NCI-H82 treated with DMSO at 0.1 percent for 48 hours (cell line): ENCODE data around the gene CDRT4.

ENCODE experiments used
- DNase-seq: peaks from one replicate; lab custom pipeline; 2025; ENCODE audit not compliant: unreplicated experiment; lab: John Stamatoyannopoulos, UW

CDRT4 gene

DNA sequence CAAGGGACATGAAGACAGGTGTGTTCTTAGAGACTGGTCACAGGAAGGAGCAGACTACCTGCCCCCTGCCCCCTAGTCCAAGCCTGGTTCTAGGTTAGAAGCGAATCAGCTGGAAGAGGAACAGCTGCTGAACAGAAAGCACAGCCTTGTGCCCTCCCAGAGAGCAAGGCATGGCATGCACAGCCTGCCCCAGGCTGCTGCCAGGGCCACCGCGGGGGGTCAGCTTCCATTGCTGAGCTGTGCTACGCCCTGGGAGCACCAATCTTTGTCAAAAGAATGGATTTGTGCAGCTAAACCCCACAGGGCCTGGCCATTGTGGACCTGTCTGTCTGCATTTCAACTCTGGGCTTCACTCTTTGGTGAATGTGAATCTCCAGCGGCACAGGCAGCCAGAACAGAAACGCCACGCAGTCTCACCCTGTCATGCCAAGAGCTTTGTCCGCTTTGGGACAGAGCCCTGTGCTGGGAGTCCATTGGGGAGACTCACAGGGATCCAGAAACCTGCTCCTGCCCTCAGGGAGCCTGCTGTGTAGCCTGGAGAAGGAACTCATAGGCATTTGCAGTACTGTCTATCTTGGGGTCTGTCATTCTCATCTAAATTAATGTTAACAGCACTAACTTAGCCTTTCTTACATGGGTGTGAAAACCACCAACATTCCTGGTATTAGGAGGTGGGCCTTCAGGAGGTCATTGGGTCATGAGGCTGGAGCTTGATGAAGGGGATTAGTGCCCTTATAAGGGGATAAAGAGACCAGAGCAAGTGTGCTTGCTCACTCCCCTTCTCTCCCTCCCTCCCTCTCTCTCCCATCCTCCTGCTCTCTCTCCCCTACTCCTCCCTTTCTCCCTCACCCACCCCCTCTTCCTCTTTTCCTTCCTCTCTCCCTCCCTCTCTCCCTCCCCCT lies 25.6 kb upstream of the CDRT4 start:
- DNase-seq: no peak

DNA sequence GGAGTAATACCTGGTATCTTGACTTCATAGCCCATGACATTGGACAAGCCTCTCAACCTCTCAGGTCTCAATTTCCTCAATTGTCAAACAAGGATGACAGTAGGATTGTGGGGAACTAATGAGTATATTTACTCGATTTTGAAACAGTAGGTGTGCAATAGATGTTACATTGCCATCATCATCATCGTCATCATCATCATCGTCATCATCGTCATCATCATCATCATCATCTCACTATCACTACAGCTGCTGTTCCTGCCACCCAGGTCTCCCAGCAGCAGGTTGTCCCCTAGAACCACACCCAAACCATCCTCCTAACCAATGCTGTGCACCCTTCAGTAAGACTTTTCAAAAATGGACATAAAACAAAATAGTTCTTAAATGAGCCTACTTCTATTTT lies 24.8 kb upstream of the CDRT4 start:
- no peak for DNase-seq

DNA sequence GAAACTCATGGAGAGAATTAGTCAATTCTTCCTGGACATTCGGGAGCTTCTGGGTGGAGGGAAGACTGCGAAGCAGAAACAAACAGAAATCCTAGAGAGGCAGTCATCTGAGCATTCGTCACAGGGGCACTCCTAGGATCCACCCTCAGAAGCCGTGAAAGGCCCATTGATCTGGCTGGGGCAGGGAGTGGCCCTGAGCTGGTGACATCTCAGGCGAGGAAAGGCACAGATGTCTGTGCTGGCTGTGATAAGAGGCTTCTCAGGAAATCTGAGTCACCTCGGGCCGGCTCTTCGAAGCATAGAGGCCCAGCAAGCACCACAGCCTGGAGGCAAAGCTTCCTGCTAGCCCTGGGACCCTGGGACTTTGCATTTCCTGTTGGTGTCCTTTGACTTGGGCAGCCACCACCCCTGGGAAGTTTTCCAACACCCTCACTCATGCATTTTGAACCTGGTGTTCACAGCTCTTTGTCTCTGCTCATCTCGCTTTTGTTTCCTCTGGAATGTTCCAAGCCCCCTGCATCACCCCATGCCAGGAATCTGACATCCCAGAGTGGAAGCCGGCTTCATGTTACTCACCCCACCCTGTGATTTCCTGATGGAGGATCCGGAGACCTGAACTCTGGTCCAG lies 23.3 kb upstream of the CDRT4 start:
- no peak for DNase-seq

DNA sequence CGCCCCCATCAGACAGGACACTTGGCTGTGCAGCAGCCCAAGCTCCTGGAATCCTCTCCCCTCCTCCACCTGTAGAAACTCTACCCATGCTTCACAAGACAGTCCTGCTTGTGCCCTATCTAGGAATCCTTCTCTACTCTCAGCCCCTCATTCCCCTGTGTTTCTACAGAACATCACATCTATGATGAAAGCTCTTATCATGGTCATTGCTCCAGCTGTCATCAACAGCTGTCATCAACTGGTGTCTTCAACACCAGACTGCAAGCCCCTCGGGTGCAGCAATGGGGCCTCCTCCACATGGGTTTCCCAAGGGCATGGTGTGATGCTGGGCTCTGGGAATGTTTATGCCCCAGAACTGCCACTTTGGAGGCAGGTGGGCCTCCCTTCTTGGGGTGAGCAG lies 21.1 kb upstream of the CDRT4 start:
- DNase-seq: no peak

DNA sequence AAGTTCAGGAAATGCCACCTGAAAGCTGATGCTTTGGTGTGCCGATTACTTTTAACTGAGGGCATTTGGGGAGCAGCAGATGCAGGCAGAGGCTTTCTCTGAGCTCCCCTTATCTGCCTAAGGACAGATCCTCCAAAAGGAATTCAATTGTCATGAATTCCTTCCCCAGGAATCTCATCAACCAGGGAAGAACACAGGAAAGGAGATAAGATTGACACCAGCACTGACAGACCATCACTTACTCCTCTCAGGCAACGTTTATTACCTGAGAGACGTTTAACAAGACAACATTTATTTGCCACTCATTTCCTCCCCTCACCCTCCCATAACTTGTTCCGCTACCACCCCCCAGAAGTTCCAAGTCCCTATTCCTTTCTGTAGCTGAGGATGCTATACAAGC lies 17.6 kb upstream of the CDRT4 start:
- no peak for DNase-seq

DNA sequence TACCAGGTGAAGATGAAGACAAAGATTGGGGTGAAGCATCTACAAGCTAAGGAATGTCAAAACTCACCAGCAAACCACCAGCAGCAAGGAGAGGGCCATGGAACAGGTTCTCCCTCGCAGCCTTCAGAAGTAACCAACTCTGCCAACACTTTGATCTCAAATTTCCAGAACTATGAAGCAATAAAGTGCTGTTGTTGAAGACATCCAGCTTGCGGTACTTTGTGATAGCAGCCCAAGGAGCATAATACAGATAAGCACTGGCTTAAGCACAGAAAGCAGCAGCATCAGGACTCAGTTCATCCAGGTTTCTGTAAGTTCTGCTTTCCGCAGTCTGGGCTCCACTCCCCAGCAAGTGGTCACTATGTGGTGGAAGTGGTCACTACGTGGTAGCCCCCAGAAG lies 16.0 kb upstream of the CDRT4 start:
- no peak for DNase-seq

DNA sequence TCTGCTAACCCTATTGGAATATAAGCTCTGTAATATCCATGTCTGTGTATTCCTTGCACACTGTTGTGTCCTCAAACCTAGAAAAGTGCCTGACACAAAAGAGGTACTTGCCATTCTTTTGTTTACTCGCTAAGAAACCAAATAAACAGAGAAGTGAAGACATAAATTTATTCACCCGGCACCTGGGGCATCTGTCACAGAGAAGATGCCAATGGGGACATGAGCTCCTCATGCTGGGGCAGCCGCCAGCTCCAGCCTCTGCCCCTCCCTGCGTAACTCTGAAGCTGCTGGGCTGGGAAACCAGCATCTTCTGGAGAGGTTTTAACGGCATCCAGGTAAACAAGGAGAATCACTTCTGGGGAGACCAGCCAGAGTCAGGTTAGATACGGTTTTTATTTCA lies 15.1 kb upstream of the CDRT4 start:
- DNase-seq: no peak

DNA sequence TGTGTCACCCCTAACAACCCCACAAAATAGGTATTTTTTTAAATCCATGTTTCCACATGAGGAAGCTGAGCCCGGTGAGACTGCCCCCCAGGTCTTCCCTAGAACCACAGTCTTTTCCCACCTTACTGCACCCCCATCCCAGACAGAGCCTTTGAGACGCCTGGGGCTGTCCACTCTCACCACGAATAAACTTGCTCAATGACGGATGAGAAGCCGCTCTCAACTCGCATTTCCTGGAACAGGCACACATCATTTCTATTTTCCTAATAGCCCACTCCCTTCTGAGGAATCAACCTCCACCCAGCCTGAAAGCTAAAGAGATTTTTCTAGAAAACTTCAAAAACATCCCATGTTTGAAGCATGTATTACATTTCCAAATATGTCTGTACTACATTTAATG lies 14.1 kb upstream of the CDRT4 start:
- no peak for DNase-seq

DNA sequence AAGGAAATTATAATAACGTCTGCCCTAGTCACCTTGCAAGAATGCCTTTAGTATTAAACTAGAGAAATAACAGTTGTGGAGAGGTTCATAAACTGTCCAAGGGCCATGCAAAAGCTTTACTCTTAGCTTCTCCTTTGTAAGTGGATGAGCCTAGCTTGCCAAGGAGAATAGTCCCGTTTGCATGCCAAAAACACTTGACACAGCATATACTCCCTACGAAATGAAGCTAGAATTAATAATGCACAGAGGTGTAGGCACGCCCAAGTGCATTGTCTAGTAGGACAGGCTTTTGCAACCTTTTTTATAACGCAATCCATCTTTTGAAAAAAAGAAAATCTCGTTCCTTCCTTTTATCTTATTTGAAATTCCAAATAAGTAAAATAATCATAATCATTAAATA lies 12.8 kb upstream of the CDRT4 start:
- no peak for DNase-seq

DNA sequence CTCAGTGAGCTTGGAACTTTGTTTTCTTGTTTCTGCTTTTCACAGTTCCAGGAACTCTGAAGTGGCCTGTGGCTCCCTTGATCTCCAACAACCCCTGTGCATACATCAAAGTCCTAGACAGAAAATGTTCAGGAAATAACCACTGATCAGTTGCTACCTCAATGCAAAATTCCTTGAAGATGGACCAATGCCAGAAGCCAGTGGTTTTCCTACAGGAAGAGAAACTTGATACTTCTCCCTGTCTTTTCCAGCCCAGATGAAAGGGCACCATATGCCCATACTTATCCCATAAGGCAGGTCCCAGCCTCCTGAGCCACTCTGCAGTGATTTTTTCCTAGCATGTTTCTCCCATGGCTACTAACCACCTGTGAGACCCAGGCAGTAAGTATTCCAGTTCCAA lies 12.3 kb upstream of the CDRT4 start:
- no peak for DNase-seq

DNA sequence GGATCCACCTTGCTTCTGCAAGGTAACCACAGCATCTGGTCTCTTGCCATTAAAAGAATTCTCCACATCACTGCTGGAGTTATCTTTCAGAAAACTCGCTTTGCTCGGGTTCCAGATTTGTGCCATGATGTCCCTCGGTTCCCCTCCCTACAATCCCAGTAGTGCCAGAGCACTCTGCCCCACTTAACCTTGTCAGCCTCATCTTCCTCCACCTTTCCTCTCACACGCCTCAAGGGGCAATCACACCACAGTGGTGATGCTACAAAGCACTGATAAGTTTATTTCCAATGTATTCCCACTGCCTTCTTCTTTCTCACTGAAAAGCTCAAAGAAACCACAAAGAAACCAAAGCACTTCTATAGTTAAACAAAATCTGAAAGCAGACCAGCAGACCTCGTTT lies 11.4 kb upstream of the CDRT4 start:
- no peak for DNase-seq

DNA sequence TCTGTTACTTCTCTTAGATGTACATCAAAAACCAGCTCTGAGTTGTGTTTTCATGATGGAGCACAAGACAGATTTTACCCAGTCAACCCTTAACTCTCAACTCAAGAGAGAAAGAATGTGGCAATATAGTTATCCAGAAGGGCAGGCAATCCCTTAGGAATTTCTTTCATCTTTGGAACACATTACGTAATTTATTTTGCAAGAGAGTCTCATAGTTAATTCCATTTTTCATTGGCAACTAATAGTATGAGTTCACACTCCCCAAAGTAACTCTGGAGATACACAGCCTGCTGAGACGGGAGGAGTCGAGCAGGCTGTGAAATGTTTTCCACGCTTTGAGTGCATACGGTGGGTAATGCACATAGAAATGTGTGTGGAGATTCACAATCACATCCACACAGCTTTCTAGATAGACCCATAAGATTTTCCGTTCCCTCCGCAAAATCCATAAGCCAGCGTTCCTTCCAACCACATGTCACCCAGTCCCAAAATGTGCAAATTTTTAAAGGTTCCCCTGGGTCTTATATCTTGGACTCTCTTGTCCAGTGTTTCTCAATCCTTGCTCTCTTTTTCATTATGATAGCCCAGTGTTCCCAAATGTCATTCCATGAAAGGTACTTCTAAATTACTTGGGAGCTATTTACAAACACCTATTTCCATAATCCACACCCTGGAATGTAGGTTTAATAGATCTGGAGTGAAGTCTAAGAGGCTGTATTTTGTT lies 8.4 kb upstream of the CDRT4 start:
- no peak for DNase-seq

DNA sequence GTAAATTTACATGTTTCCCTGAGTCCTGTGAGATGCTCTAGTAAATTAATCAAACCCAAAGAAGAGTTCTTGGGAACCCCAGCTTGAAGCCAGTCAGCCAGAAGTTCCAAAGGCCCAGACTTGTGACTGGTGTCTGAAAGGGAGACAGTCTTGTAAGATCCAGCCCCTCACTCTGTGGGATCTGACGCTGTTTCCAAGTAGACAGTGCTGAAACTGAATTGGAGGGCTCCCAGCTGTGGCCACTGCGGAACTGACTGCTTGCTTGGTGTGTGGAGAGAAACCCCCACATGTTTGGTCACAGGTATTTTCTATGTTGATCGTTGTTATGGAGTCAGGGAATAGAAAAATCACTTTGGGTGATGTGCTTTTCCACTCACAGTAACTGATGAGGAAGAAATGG lies 5.5 kb upstream of the CDRT4 start:
- DNase-seq: no peak

DNA sequence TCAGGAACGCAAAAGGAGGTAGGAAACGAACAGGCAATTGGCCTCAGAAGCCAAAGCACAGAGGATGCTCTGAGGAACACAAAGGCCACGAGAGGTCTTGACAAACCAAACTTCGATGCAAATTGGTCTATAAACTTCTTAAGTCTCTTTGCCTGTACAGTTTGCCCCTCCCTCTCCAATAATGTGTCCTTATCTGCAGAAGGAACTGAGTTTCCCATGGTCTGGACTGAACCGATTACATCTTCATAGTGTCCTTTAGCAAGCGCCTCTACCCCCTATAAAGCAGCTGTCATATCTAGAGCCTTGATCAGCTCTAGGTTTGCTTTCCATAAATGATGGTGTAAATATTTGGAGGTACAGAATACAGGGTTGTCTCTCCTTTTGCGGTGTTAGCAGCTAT lies 3.1 kb upstream of the CDRT4 start:
- no peak for DNase-seq

DNA sequence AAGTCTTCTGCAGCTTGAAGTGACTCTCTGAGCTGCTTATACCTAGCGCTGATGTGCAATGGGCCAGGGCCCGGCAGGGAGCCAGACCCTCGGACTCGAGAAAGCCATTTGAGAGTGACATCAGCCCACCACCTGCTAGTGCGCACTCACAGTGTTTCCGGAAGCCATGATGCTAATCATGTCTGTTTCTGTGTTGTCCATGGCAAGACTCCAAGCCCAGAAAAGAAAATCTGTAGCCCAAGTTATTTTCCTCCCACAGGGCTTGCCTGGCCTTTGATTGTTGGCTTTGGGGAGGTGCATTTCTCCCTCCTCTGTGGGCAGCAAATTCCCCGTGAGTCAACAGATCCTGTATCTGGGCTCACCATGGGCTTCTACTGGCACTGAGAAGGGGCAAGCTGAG lies 1.8 kb upstream of the CDRT4 start:
- no peak for DNase-seq

DNA sequence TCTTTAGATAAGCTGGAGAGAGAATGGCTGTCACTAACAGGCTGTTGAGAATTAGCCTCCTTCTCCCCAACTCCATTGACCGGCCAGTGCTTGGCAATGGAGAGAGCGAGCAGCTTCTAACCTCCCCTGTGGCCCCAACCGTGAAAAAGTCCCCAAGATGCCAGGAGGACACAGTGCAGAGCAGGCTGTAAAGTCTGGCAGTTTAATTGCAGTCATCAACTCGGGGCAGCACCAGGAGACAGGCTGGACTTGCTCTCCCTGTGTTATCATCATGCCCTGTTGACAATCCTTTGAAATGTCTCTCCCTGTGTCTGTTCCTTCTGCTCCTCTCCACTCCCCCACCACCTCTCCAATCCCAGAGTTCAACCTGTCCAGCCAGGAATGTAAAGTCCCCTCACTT lies 705 bp upstream of the CDRT4 start:
- no peak for DNase-seq

DNA sequence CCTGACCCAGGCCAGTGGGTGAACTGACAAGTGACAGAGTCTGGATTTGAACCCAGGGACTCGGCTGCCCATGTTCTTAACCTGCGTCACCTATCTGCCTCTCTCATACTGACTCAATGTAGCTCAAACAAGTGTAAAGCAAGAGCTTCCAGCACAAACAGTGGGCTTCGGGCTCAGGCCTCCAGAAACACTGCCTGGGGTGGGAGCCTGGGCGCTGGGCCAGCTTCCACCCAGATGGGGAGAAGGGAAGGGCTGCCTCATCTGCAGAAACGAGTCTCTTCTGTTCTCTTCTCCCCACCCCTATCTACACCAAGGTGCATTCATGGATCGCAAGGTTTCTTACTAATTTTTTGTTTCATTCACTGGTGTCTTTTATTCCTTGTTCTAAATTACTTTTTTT lies 1.3 kb downstream of the CDRT4 start:
- no peak for DNase-seq

DNA sequence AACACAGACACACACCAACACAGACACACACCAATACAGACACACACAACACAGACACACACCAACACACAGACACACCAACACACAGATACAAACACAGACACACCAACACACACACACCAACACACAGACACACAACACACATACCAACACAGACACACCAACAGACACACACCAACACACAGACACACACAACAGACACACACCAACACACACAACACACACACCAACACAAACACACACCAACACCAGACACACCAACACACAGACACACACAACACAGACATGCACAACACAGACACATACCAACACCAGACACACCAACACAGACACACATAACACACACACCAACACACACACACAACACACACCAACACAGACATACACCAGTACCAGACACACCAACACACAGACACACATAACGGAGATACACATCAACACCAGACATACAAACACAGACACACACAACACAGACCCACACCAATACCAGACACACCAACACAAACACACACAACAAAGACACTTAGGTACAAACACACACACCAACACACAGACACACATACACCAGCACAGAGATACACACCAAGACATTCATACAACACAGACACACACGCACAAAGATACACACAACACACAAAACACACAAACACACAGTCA lies 2.2 kb downstream of the CDRT4 start:
- no peak for DNase-seq

DNA sequence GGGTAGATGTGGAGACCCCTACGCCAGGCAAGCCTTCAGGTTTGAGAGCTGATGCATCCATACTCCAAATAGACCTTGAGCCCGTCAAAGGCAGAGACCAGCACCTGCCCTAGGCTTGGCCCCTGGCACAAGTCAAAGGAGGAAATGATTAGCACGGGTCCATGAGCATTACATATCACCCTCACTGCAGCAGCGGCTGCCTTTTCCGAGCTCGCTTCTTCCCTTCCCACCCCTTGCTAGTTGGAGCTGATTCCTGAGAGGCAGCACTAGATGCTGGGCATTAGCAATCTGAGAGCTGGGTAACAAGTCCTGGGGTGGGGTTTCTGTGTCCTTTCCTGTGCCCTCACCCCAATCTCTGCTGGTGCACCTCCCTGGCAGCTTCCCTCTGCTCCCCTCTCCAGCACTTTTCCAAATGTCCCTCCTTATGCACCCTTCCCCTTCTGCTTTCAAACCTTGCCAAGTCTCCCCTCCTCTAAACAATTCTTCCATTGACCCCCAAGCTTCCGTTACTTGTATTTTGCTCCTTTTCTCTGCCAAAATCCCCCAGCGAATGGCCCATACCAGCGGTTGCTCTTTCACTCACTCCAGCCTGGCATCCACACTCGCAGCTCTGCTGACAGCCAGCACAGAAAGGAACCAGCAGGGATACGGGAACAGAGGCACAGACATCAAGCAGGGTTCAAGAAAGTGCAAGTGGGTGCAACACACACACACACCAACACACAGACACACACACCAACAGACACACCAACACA lies 3.0 kb downstream of the CDRT4 start:
- no peak for DNase-seq

DNA sequence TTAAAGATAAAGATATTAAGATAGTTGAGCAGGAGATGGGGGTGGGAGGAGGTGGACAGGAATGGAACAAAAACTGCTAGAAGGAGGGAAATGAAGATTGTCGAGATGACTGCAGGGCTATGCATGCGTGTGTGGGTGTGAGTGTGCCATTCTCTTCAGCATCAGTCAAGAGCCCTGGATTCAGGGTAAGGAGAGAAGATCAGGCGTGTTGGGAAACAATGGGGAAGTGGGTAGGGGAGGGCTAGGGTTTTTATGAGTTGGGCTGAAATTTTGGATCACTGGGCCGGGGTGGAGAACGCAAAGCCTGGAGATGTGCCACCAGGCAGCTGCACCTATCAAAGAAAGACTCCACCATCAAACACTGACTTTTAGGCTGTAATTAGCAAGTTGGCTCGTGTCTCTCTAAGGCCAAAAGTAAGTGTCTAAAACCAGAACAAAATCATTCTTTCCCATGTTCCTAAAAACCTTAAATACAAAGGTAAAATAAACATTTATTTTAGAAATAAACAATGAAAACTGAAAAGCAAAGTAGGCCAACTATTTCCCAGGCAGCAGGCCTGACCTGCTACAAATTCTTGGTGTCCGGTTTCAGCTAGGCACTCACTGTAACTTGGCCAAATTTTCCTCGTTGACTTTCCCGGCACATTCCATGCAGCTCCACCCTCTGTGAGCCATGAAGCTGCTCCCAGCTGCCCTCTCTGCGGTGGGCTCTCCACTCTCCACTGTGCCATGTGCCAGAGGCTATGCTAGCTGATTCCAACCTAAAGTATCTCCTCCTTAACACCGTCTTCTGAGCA lies 4.2 kb downstream of the CDRT4 start:
- no peak for DNase-seq
